ENCODE measurements around the gene TENT4A.
A peak's percentile ranks its signal among the peaks of the same experiment; 100 is the strongest.

The TENT4A gene

DNA sequence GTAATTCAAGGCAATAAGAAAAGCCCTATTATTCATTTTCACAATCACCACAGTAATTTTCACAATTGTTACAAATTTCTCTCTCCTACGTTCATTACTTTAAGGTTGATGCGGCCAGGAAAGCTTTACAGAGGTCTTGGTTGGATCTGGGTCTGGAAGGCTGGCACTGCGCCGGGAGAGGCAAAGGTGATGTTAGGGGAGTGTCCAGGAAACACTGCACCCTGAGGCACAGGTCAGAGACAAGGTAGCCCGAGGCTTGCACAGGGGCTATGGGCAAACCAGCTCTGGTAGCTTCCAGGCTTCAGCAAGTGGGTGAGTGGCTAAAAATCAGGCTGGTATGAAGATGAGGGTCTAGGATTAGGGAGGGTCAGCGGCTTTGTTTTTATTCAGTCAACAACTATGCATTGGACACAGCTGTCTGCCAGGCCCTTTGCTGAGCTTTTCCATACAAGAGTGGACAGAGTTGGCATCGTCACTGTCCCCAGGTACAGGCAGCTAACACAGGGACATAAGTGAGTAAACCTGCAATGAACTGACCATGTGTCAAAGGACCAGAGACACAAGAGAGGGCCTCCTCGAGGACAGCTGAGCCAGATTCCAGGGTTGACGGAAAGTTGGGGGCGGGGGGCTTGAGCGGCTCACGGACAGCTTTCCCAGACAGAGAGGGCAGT lies 12.4 kb upstream of the TENT4A start:
- DNase-seq = no peak

DNA sequence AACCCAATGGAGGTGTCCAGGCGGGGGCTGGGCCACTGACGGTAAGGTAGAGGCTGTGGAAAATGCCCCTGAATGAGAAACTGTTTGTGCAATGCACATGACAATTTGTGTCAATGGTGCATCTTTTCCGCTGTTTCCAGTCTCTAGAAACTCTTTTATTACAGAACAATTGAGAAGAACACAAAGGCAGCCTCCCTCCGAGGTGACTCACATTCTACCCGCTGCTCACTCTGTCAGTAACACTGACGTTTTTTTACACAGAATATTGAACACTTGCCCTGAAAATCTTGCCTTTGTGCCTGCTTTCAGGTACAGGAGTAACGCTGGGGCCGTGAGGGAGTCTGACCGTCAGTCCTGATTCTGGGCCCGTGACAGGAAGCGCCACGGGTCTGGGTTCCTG lies 11.7 kb upstream of the TENT4A start:
- DNase-seq = no peak

DNA sequence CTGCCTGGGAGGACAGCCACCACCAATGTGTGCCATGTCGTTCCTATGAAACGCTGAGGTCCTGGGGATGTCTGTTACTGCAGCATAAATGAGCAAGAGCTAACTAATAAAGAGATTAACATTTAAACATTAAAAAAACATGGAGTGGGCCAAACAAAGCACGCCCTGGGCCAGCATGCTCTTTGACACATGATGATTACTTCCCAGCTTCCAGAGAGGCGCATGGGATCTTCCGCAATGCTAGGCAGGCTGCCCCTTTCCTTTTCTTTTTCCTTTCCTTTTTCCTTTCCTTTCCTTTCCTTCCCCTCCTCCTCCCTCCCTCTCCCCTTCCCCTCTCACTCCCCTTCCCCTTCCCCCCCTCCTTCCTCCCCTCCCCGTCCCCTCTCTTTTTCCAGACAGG lies 10.6 kb upstream of the TENT4A start:
- no peak for DNase-seq

DNA sequence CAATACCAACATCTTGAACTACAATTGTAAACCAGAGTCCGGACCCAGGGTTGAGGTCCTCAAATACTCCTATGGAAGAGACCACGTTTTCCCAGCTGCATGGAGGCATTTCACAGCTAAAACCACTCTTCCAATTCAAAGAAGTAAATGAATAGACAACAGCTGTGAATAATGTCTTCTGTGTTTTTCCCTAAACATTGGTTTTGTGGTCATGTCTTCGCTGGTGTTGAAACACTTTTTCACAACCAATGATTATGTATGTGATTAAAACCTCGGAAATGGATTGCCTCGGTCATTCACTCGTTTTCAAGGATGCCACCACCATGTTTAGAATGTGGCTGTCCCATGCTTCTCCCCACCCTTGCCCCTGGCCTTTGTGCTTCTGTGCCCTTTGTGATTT lies 9.4 kb upstream of the TENT4A start:
- DNase-seq = no peak

DNA sequence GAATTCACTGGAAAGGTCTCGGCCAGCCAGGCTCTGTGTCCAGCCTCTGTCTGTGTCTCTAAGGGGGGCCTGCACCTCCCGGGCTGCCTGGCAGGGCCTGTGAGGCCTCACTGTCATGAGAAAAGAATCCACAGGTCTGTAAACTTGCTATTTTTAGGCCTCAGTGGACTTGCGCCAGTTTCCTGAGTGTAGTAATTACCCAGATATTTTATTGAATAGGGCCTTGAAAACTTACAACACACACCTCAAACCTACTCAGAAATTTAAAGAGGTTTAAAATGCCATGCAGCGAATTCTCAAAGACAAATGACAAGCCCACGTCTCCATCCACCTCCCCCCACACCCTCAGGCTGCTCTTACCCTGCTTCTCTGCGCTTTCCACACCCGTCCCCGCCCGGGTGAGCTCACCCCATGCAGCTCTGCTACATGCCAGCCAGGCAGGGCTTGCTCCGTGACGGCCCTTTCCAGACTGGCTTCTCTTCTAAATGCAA lies 8.8 kb upstream of the TENT4A start:
- no peak for DNase-seq

DNA sequence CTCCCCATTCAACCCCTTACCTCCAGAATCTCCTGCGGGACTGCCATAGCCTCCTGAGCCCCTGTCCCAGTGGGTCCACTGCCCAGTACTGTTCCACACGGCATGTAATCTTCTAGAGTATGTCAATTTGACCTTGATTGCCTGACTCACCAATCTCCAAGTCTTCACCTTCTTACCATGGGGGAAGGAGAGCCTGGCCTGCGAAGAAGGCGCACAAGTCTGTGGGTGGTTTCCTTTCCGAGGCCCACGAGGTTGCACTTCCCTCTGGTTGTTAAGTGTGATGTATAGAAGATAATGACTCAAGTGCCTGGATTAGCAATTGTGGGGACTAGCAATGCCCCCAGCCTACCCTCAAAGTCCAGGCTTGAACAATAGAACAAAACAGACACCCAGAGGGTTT lies 8.1 kb upstream of the TENT4A start:
- DNase-seq = no peak

DNA sequence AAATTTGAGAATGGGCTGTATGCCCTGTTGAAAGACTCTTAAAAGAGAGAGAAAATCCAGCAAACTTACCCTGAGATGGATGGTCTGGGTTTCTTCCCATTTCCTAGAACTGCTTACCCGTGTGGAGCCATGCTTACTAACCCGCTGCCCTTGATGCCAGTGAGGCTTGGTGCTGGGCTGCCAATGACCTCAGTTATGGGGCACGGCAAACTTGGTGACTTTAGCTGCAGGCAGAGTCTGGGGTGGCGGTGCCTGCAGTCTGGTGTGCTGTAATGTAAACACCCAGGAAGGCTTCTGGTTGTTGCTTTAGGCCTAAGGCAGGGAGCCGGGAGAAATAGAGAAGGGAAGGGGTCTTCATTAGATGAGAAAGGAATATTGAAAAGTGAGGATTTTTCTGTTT lies 7.3 kb upstream of the TENT4A start:
- DNase-seq = no peak

DNA sequence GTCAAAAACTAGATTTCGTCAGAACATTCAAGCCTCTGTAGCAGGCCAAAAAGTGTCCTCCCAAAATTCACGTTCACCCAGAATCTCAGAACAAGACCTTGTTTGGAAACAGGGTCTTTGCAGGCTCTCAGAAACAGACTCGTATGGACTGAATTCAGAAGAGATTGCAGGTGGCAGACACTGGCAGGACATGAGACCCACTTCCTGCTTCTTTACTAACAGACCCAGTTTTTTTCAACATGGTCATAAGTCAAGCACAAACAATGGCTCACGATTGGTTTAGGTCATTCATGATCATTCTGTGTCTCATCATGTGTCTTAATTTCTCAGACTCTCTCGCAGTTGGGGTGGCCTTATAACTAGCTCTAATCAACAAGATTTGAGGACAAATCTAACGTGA lies 5.4 kb upstream of the TENT4A start:
- DNase-seq = no peak

DNA sequence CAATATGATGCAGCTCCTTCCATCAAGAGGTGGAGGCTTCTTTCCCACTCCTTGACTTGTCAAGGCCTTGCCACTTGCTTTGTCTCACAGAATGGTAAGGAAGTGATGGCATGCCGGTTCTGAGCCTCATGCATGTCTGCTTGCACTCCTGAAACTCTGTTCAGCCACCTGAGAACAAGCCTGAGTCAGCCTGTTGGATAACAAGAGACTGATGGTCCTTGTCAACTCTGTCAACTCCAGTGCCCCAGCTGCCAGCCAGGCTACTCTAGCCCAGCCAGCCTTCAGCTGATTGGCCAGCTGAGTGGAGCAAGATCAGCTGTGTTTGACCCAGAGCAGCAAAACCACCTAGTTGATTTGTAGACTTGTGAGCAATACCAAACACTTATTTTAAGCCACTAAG lies 4.4 kb upstream of the TENT4A start:
- DNase-seq = peak; percentile 43

DNA sequence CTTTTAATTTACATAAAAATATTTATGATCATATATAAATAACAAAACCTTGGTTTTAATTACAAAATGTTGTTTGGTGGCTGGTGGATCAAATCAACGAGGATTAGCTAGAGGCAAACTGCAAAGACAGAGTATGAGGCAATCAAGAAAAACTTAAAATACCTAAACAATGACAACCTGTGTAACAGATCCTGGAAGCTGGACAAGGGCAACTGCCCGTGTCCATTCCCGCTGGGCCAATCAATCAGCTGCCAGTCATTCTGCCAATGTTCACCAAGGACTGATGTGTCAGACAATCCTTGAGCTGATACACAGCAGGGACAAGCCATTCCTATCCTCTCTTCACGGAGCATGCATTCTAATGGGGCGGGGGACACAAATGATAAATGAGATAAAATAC lies 3.2 kb upstream of the TENT4A start:
- no peak for DNase-seq

DNA sequence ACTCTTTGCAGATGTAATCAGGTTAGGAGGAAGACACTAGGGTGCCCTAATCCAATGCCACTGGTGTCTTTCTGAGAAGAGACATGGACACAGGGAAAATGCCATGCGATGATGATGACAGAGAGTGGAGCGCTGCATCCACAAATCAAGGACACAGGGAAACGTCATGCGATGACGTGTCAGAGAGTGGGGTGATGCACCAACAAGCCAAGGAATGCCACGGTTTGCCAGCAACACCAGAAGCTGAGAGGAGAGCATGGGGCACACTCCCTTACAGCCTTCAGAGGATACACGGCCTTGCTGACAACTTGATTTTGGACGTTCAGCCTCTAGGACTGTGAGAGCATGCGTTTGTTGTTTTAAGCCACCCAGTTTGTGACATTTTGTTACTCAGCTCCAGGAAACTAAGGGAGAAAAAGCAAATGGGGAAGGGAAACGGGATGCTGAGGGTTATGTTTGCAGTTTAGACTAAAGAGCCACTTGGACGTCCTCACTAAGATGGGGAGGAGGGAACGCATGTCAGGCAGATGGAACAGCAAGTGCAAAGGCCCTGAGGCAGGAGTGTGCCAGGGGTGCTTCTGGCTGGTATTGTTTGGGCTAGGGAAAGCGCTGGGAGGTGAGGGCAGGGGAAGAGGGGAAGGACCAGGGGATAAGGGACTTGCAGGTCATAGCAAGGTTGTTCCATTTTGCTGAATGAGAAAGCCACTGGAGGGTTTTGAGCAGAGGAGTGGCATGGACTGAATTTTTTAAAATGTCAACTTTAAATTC lies 2.5 kb upstream of the TENT4A start:
- DNase-seq = no peak

DNA sequence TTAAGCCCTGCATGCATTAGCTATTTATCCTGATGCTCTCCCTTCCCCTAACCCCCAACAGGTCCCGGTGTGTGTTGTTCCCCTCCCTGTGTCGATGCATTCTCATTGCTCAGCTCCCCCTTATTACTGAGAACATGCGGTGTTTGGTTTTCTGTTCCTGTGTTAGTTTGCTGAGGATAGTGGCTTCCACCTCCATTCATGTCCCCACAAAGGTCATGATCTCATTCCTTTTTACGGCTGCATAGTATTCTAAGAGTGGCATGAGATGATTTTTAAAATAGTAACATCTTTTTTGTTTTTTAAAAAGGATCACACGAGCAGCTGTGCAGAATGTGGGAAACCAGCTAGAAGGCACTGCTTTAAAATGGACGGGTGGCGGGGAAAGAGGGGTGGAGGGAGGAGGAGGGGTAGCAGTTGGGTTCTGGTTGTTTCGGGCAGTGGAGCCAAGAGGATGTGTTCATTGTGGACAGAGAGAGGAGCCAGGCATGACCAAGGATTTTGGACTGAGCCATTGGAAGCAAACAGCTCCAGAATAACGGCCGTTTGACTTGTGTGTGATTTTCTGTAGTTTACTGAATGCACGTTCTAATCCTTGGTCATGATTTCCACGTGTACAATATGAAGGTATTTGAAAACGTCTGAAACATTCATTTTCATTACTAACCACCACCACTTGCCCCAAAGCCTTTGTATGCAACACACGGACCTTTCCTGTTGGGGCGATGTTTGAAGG lies 1.7 kb upstream of the TENT4A start:
- no peak for DNase-seq

DNA sequence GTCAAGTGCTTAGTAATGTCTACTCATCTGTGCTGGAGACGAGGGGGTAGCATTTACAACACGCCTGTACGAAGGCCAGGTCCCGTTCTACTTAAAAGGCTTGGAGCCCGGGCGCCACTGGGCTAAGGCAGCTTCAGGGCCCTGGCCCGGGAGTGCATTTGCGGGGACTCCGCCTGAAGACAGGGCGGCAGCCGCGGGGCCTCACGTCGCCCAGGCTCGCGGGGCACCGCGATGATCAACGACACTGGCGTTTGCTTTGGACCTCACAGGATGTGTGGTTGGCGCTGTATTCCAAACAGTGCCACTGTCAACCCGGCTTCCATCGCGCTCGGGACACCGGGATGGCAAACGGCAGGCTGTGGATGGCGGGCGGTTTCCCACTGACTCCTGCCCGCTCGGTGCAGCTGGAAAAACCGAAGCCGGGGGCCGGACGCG lies 1.1 kb upstream of the TENT4A start:
- no peak for DNase-seq

DNA sequence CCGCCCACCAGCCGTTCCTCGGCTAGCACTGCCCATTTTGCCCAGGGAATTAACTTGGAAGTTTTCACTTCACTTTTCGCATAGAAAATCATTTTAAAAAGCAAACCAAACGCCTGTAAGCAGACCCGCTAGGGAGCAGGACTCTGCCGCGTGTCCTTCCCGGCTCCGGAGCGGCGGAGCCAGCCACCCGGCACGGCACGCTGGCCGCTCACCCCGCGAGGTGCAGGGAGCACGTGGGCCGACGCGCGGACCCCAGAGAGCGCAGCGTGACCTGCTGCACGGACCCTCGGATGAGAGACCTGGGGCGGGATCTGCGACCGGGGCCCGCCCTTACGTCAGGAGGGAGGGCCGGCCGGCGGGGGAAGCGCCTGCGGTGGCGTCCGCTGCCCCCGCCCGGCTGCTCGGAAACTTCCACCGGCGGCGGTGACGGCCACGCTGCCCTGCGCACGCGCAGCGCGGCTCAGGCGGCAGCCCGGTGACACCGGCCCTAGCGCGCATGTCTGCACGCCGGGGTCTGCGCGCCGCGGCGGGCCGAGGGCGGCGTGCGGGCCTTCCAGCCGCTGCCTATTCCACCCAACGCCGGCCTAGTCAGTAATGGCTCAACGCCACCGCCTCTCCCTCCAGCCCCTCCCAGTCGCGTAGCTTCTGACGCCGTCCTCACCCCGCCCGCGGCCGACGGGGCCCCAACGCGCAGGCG lies 507 bp upstream of the TENT4A start:
- DNase-seq = peak; percentile 92

DNA sequence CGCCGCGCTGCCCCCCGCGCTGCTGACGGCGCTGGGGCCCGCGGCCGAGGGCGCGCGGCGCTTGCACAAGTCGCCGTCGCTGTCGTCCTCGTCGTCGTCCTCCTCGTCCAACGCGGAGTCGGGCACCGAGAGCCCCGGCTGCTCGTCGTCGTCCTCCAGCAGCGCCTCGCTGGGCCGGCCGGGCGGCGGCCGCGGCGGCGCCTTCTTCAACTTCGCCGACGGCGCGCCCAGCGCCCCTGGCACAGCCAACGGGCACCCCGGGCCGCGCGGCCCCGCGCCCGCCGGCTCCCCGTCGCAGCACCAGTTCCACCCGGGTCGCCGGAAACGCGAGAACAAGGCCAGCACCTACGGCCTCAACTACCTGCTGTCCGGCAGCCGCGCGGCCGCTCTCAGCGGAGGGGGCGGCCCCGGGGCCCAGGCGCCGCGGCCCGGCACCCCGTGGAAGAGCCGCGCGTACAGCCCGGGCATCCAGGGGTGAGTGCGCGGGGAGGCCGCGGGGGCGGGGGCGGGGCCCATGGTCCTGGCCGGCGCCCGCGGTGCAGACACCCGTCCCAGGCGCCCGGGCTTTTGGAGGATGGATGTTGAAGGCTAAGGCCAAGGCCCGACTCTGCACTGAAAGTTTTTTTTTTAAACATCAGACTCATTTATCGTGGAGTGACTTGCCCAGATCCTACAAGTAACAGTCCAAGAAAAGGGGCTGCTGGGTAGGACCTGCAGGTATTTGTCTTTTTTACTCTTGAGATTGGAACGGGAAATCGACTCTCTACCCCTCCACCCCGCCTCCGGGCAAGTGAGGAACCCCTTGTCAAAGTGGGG lies 1.2 kb downstream of the TENT4A start:
- DNase-seq = no peak

DNA sequence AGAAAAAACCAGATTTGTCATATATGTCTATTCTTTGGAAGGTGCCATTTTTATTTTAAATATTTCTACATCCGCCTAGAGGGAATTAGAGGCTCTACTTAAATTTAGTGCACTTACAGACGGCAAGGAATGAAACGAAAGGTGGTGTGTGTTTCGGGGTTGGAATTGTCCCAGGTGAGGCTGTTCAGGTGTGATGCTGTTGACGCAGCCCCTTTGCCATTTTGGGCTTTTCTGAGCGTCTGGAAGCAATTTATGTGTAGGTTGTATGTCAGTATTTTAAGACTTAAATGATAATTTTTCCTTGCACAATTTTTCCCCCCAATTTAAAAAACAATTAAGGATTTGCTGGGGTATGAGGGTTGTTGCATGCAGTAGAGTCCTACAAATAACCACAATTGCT lies 2.0 kb downstream of the TENT4A start:
- no peak for DNase-seq

DNA sequence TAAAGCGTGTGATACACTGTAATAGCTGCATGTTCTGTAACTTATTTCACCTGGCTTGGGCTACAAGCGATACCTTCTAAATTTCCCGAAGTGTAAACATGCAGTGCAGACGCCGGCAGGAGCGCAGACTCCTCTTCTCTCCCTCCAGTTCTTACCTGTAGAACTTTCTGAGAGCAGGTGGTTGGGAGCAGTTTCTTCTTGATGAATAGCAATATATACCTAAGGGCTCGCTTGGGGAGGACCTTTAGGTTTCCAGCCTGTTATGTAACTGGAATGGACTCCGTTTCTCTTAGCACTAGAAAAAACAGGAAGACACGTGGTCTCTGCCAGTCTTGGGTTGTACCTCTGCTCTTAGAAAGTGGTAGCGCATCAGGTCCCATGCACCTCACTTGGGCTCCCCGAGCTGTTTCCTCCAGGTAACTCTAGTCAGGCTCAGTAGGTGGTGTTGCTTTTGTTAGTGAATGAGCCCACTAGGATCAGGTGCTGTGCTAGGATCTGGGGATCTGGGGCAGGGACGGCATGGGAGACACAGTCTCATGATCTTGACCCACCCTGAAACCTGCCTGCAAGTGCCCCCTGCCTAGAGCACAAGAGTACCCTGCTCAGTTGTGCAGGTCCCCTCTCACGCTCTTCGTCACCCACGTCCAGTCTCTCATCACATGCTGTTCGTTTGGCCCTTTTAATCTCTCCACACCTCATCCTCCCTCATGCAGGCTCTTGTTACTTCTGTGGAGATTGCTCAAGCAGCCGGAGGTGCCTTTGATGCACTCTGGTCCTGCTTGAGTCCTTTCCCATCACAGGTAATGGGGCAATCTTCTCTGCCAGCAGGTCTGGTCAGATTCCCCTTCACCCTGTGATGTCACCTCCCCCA lies 2.8 kb downstream of the TENT4A start:
- no peak for DNase-seq

DNA sequence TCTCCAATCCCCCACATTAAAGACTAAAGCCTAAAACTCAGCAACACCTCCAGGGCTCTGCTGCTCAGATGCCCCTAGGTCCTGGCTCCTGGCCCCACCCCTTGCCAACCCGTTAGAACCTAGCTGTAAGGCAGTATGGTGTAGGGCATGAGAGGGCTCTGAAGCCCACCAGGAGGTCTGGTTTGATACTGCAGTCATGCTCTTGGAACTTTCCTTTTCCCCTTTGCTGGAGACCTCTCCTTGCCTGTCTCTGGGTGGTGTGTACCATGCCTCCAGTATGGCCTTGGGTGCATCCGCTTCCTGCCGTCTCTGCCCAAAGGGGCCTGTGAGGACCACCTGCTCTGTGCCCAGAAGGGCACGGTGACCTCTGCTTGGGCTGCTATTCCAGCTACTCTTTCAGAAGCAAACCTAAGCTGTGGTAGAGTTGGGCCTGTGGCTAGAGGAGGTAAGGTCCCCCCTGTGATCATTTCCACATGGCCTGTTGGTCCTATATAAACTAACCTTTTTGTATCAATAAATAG lies 3.5 kb downstream of the TENT4A start:
- no peak for DNase-seq

DNA sequence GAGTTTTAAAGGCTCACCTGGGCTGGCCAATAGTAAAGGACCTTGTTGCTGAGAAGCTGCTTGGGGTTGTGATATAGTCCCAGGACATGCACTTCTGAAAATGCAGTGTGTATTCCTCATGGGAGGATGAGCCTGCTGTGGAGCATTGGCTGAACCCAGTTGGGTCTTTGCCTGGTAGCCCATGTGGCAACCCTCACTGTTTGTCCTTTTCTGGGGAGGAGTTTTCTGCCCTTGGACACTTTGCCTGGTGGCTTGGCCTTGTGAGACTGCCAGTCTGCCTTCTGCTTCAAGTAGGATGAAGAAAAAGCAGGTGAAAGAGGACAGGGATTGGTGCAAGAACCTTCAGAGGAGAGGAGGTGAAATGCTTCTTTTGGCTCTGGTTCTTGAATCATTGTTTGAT lies 4.0 kb downstream of the TENT4A start:
- DNase-seq = no peak

DNA sequence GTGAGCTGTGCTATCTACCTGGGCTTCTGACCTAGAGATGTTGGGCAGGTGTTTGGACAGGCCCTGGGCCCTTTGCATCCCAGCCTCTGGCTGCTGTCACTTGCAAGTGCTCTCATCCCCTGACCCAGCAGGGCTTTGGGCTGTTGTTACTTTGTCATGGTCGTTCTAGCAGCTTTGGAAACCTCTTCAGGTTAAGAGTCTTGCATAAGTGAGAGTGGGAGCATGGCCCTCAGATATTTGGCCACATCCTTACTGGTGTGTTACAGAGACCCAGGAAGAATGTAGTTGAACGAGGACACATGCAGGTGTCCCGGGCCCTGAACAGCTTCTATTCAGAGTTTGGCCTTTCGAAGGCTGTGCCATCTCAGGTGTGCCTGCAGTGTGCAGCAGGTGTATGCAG lies 4.5 kb downstream of the TENT4A start:
- no peak for DNase-seq

DNA sequence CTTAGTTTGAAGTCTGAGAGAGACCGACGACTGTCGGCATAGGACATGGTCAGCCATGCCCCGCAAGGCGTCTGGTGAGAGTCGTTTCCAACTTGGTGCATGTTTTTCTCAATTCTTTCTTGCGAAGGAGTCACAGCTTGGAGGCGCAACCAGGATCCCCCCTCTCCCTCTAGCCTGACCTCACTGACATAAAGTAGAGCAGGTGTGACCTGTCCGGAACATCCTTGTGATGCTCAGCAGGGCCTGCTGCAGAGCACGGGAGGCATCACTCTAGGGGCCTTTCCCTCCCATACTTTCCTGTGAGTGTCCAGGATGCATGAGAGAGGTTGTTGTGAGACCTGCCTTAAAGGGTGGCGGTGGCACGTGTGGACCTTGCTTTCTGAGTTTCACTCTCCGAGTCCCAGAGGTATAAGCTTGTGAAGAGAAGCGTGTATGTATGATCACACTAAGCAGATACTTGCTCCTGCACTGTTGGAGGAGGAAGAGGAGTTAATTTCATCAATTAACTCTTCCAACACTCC lies 5.0 kb downstream of the TENT4A start:
- no peak for DNase-seq

Data from NCI-H510A (cell line).